HepG2 (cell line): ENCODE measurements around the gene CCDC106. TPM values are rescaled to one million over a fixed set of nuclear protein-coding genes. Genes with fewer than 3 reads are reported as not detected.

Source experiments
- EHMT2 ChIP-seq: fragments of 200-600 bp; sonication (generic); IDR thresholded peaks from 2 replicates; pipeline ENCODE4 v1.7.0; 2017; ENCODE audit warnings: antibody characterized with exemption, low read depth, low read length, borderline replicate concordance
- FOXC1 ChIP-seq: sonication (generic); formaldehyde crosslinking; IDR thresholded peaks from 2 replicates; pipeline ENCODE4 v1.8.0; 2022; ENCODE audit warnings: mild to moderate bottlenecking, missing genetic modification reagents, borderline replicate concordance
- FOXK2 ChIP-seq: fragments of 450-650 bp; IDR thresholded peaks from 2 replicates; pipeline ENCODE4 v1.6.1; 2016
- GABPB1 ChIP-seq: IDR thresholded peaks from 2 replicates; pipeline ENCODE4 v1.6.1; 2016; ENCODE audit warnings: mild to moderate bottlenecking, missing genetic modification reagents, moderate library complexity, missing compliant biosample characterization
- GTF2F1 ChIP-seq: fragments of 150-350 bp; IDR thresholded peaks from 2 replicates; pipeline ENCODE4 v1.6.1; 2014; ENCODE audit warnings: low read length
- KDM5A ChIP-seq: fragments of 200-600 bp; sonication (generic); IDR thresholded peaks from 2 replicates; pipeline ENCODE4 v1.7.0; 2018; ENCODE audit warnings: antibody characterized with exemption, mild to moderate bottlenecking, low read length, borderline replicate concordance
- NONO ChIP-seq, 2 experiments: fragments of 450-650 bp in 1 of 2; sonication (generic) in 1 of 2; formaldehyde crosslinking in 1 of 2; IDR thresholded peaks in 1 of 2; conservative IDR thresholded peaks in 1 of 2; 2 replicates each; pipeline versions ENCODE4 v1.6.1 to v1.8.0; 2017 to 2022; ENCODE audit warnings: mild to moderate bottlenecking in 1 of 2, missing genetic modification reagents in 1 of 2, moderate library complexity in 1 of 2
- RBM22 ChIP-seq: fragments of 200-400 bp; formaldehyde crosslinking; optimal IDR thresholded peaks from 2 replicates; pipeline ENCODE3; 2017; ENCODE audit warnings: mild to moderate bottlenecking, low read length, moderate library complexity
- SMAD1 ChIP-seq: sonication (generic); formaldehyde crosslinking; IDR thresholded peaks from 2 replicates; pipeline ENCODE4 v1.4.0; 2020; ENCODE audit warnings: missing genetic modification reagents, low read depth, mild to moderate bottlenecking, borderline replicate concordance
- SP140L ChIP-seq: sonication (generic); formaldehyde crosslinking; IDR thresholded peaks from 2 replicates; pipeline ENCODE4 v1.4.0; 2020; ENCODE audit warnings: missing genetic modification reagents, borderline replicate concordance
- ZBTB3 ChIP-seq: sonication (generic); formaldehyde crosslinking; IDR thresholded peaks from 2 replicates; pipeline ENCODE4 v1.4.0; 2020; ENCODE audit warnings: low read depth, mild to moderate bottlenecking, moderate library complexity, missing genetic modification reagents, borderline replicate concordance
- ZFP1 ChIP-seq: IDR thresholded peaks from 2 replicates; pipeline ENCODE4 v1.6.1; 2016
- ZFP36L1 ChIP-seq: sonication (generic); formaldehyde crosslinking; IDR thresholded peaks from 2 replicates; pipeline ENCODE4 v1.8.0; 2022; ENCODE audit warnings: mild to moderate bottlenecking, missing genetic modification reagents, moderate library complexity
- ZNF446 ChIP-seq: sonication (generic); formaldehyde crosslinking; IDR thresholded peaks from 2 replicates; pipeline ENCODE4 v1.5.0; 2020; ENCODE audit warnings: mild to moderate bottlenecking, missing genetic modification reagents
- ZNF572 ChIP-seq: sonication (generic); formaldehyde crosslinking; IDR thresholded peaks from 2 replicates; pipeline ENCODE4 v1.5.1; 2020; ENCODE audit warnings: mild to moderate bottlenecking, missing genetic modification reagents
- ZNF646 ChIP-seq: sonication (generic); formaldehyde crosslinking; IDR thresholded peaks from 2 replicates; pipeline ENCODE4 v1.9.0; 2021; ENCODE audit warnings: mild to moderate bottlenecking, missing genetic modification reagents
- polyA plus RNA-seq, 8 experiments: library from polyadenylated mRNA; depleted of rRNA in 3 of 8; stranded (reverse) in 7 of 8; unstranded in 1 of 8; fragments of >200 nt; fragmentation: Illumina TruSeq in 4 of 8; extraction: Trizol in 4 of 8; gene quantifications; 2 replicates each; pipeline versions ENCODE4 v1.2.1 to v1.2.3, GENCODE V29; 2011 to 2016; ENCODE audit warnings: low read depth in 4 of 8, missing spikeins in 1 of 8, mixed read lengths in 1 of 8; ENCODE audit not compliant: insufficient read depth in 1 of 8
- total RNA-seq, 5 experiments: library from RNA; depleted of rRNA; stranded (reverse); fragments of >200 nt; fragmentation: Illumina TruSeq; extraction: Trizol; gene quantifications; 2 replicates each; pipeline ENCODE4 v1.2.3, GENCODE V29; 2016; ENCODE audit warnings: low read depth in 1 of 5
- TF ChIP-seq, protein P1 (sequence below): sonication (generic); formaldehyde crosslinking; IDR thresholded peaks from 2 replicates; pipeline ENCODE4 v1.8.0; 2022; ENCODE audit warnings: missing genetic modification reagents, mild to moderate bottlenecking, borderline replicate concordance
- TF ChIP-seq, protein P2 (sequence below): IDR thresholded peaks from 2 replicates; pipeline ENCODE4 v1.6.1; 2016; ENCODE audit warnings: mild to moderate bottlenecking
- TF ChIP-seq, protein P3 (sequence below): IDR thresholded peaks from 2 replicates; pipeline ENCODE4 v1.6.1; 2016; ENCODE audit warnings: missing compliant biosample characterization, missing genetic modification reagents, borderline replicate concordance

CCDC106 gene
- total and polyA plus RNA-seq, 2 of the 13 experiments (the other 11 are each of a cell fraction or from before 2014, with no cell fraction given) = 4.7 to 8.8 TPM

- TF ChIP-seq NONO (IDR thresholded peaks at IDR 0.05) = no peak
- peak; percentile 17 for TF ChIP-seq NONO (CRISPR knock-in tag; conservative IDR thresholded peaks at IDR 0.05)
- TF ChIP-seq, protein P1, sequence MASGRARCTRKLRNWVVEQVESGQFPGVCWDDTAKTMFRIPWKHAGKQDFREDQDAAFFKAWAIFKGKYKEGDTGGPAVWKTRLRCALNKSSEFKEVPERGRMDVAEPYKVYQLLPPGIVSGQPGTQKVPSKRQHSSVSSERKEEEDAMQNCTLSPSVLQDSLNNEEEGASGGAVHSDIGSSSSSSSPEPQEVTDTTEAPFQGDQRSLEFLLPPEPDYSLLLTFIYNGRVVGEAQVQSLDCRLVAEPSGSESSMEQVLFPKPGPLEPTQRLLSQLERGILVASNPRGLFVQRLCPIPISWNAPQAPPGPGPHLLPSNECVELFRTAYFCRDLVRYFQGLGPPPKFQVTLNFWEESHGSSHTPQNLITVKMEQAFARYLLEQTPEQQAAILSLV = no peak
- no peak for TF ChIP-seq EHMT2
- no peak for TF ChIP-seq ZFP1 (CRISPR knock-in tag)
- TF ChIP-seq ZNF646 (CRISPR knock-in tag) = no peak
- TF ChIP-seq ZFP36L1 (CRISPR knock-in tag) = no peak
- TF ChIP-seq SP140L (CRISPR knock-in tag) = no peak
- TF ChIP-seq, protein P2, sequence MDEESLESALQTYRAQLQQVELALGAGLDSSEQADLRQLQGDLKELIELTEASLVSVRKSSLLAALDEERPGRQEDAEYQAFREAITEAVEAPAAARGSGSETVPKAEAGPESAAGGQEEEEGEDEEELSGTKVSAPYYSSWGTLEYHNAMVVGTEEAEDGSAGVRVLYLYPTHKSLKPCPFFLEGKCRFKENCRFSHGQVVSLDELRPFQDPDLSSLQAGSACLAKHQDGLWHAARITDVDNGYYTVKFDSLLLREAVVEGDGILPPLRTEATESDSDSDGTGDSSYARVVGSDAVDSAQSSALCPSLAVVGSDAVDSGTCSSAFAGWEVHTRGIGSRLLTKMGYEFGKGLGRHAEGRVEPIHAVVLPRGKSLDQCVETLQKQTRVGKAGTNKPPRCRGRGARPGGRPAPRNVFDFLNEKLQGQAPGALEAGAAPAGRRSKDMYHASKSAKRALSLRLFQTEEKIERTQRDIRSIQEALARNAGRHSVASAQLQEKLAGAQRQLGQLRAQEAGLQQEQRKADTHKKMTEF (CRISPR knock-in tag) = no peak
- TF ChIP-seq ZNF446 (CRISPR knock-in tag) = no peak
- no peak for TF ChIP-seq SMAD1 (CRISPR knock-in tag)
- TF ChIP-seq FOXK2 = no peak
- TF ChIP-seq, protein P3, sequence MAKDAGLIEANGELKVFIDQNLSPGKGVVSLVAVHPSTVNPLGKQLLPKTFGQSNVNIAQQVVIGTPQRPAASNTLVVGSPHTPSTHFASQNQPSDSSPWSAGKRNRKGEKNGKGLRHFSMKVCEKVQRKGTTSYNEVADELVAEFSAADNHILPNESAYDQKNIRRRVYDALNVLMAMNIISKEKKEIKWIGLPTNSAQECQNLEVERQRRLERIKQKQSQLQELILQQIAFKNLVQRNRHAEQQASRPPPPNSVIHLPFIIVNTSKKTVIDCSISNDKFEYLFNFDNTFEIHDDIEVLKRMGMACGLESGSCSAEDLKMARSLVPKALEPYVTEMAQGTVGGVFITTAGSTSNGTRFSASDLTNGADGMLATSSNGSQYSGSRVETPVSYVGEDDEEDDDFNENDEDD (CRISPR knock-in tag) = peak; percentile 93
- peak; percentile 62; the same call in 1 of the 2 replicates for TF ChIP-seq KDM5A
- TF ChIP-seq GABPB1 (CRISPR knock-in tag) = peak; percentile 29
- TF ChIP-seq RBM22 = peak; percentile 19
- TF ChIP-seq ZBTB3 = no peak
- TF ChIP-seq ZNF572 (CRISPR knock-in tag) = no peak
- no peak for TF ChIP-seq FOXC1 (CRISPR knock-in tag)
- no peak for TF ChIP-seq GTF2F1
Measured at GRCh38 chr19:55599842-55600661, 48.0 kb upstream of the CCDC106 start, which contains the start of gene ZNF524 (continued).
